HEK293T (cell line): ENCODE measurements around the gene DNMT3L.
"Not testable (repeated sequence)": the region's sequence is repeated elsewhere in the genome, so short reads cannot be mapped to it uniquely, and the experiment has no call there.

ENCODE experiments used
- ELF4 ChIP-seq: fragments of 450-650 bp; IDR thresholded peaks from 2 replicates; pipeline ENCODE4 v1.6.1; 2017; ENCODE audit warnings: antibody characterized with exemption
- FOXM1 ChIP-seq: fragments of 450-650 bp; IDR thresholded peaks from 2 replicates; pipeline ENCODE4 v1.6.1; 2017; ENCODE audit warnings: mild to moderate bottlenecking, borderline replicate concordance

DNA sequence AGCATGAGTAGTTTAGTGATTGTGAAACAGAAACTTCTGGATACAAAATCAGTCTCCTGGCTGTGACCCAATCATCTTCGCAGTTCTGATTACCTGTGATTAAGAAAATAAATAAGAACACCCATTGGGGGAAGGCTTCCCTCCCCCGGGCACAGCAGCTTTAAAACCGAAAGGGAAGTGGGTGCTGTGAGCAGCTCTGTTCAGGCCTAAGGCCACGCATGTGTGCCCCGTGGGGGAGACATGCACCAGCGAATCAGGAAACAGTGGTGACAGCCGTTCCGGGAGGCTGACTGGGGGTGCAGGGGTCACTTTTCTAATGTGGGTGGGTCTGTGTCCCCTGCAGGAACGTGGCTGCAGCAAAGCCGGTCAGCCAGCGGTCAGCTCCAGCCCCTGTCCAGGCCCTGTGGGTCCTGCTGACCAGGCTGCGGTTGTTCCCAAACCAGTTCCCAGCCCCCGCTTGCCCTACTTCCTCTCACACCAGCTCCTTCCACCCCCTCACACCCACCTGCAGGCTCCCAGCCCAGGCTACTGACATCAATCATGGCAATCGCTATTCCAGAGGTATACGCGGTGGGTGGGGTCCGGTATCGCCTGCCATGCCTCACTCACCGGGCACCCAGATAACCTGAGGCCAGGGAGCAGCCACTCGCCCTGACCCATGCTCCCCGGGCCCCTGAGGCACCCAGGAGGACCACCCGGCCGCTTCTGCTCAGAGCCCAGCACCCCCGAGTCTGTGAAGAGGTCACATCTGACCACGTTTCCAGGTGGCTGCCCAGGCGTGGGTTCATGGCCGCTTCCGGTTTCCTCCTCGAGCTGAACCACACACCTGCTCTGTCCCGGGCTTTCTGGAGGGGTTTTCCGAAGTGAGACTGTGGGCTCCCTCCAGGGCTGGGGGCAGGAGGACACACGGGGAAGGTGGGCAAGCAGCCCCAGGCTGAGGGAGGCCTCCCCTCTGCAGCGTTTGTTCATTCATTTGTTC lies 54.7 kb downstream of the DNMT3L start:
- TF ChIP-seq ELF4, FOXM1: not testable (repeated sequence)
